HepG2 (cell line): Measurements from ENCODE around the gene CYP2S1. TPM values are rescaled to one million over a fixed set of nuclear protein-coding genes. Genes with fewer than 3 reads are reported as not detected.

Experiments
- AKAP8 ChIP-seq: sonication (generic); formaldehyde crosslinking; IDR thresholded peaks from 2 replicates; pipeline ENCODE4 v1.5.1; 2020; ENCODE audit warnings: mild to moderate bottlenecking, missing genetic modification reagents
- ARID2 ChIP-seq: sonication (generic); formaldehyde crosslinking; IDR thresholded peaks from 2 replicates; pipeline ENCODE4 v1.8.1; 2022; ENCODE audit warnings: mild to moderate bottlenecking, missing genetic modification reagents, borderline replicate concordance
- ASH2L ChIP-seq: fragments of 300-600, 200-600 bp; sonication (generic); IDR thresholded peaks from 2 replicates; pipeline ENCODE4 v1.7.0; 2017; ENCODE audit warnings: low read depth, mild to moderate bottlenecking, moderate library complexity, mixed read lengths, low read length; ENCODE audit not compliant: insufficient read length
- ATF6 ChIP-seq: sonication (generic); formaldehyde crosslinking; conservative IDR thresholded peaks from 2 replicates; pipeline ENCODE4 v1.4.0; 2020; ENCODE audit warnings: missing genetic modification reagents
- ELF3 ChIP-seq: IDR thresholded peaks from 2 replicates; pipeline ENCODE4 v1.6.1; 2016; ENCODE audit warnings: missing genetic modification reagents, missing compliant biosample characterization
- HDAC2 ChIP-seq: sonication (generic); formaldehyde crosslinking; IDR thresholded peaks from 2 replicates; pipeline ENCODE4 v1.4.0; 2020; ENCODE audit warnings: missing genetic modification reagents
- HMG20A ChIP-seq: IDR thresholded peaks from 2 replicates; pipeline ENCODE4 v1.6.1; 2016; ENCODE audit warnings: borderline replicate concordance
- KDM5A ChIP-seq: fragments of 200-600 bp; sonication (generic); IDR thresholded peaks from 2 replicates; pipeline ENCODE4 v1.7.0; 2018; ENCODE audit warnings: antibody characterized with exemption, mild to moderate bottlenecking, low read length, borderline replicate concordance
- MTA1 ChIP-seq: sonication (generic); formaldehyde crosslinking; IDR thresholded peaks from 2 replicates; pipeline ENCODE4 v1.4.0; 2020; ENCODE audit warnings: missing genetic modification reagents, mild to moderate bottlenecking, borderline replicate concordance
- PAX8 ChIP-seq: sonication (generic); formaldehyde crosslinking; IDR thresholded peaks from 2 replicates; pipeline ENCODE4 v1.8.0; 2022; ENCODE audit warnings: mild to moderate bottlenecking, missing genetic modification reagents, borderline replicate concordance
- POLR2AphosphoS5 ChIP-seq: IDR thresholded peaks from 2 replicates; pipeline ENCODE4 v1.6.1; 2012; ENCODE audit warnings: low read depth, low read length
- SIX4 ChIP-seq: sonication (generic); formaldehyde crosslinking; IDR thresholded peaks from 2 replicates; pipeline ENCODE4 v1.4.0; 2020; ENCODE audit warnings: missing genetic modification reagents
- SOX5 ChIP-seq: IDR thresholded peaks from 2 replicates; pipeline ENCODE4 v1.6.1; 2016; ENCODE audit warnings: borderline replicate concordance
- TCF7L2 ChIP-seq: IDR thresholded peaks from 2 replicates; pipeline ENCODE4 v1.6.1; 2011; ENCODE audit warnings: mild to moderate bottlenecking, low read depth, low read length, moderate library complexity
- TEAD3 ChIP-seq: optimal IDR thresholded peaks from 2 replicates; pipeline ENCODE3; 2016; ENCODE audit warnings: borderline replicate concordance
- THAP11 ChIP-seq: IDR thresholded peaks from 2 replicates; pipeline ENCODE4 v1.6.1; 2016; ENCODE audit warnings: missing biosample characterization, missing genetic modification reagents
- UBTF ChIP-seq: sonication (generic); formaldehyde crosslinking; IDR thresholded peaks from 2 replicates; pipeline ENCODE4 v1.4.0; 2020; ENCODE audit warnings: mild to moderate bottlenecking, missing genetic modification reagents
- YEATS2 ChIP-seq: sonication (generic); formaldehyde crosslinking; IDR thresholded peaks from 2 replicates; pipeline ENCODE4 v1.4.0; 2020; ENCODE audit warnings: missing genetic modification reagents, borderline replicate concordance
- ZBTB2 ChIP-seq: sonication (generic); formaldehyde crosslinking; IDR thresholded peaks from 2 replicates; pipeline ENCODE4 v1.8.0; 2022; ENCODE audit warnings: low read depth, missing genetic modification reagents
- ZMYM2 ChIP-seq: sonication (generic); formaldehyde crosslinking; IDR thresholded peaks from 2 replicates; pipeline ENCODE4 v1.8.0; 2022; ENCODE audit warnings: mild to moderate bottlenecking, missing genetic modification reagents
- ZNF24 ChIP-seq: fragments of 450-650 bp; IDR thresholded peaks from 2 replicates; pipeline ENCODE4 v1.6.1; 2017; ENCODE audit warnings: antibody characterized with exemption, mild to moderate bottlenecking
- ZNF362 ChIP-seq: sonication (generic); formaldehyde crosslinking; IDR thresholded peaks from 2 replicates; pipeline ENCODE4 v1.4.0; 2020; ENCODE audit warnings: missing genetic modification reagents, mild to moderate bottlenecking, borderline replicate concordance
- polyA plus RNA-seq, 8 experiments: library from polyadenylated mRNA; depleted of rRNA in 3 of 8; stranded (reverse) in 7 of 8; unstranded in 1 of 8; fragments of >200 nt; fragmentation: Illumina TruSeq in 4 of 8; extraction: Trizol in 4 of 8; gene quantifications; 2 replicates each; pipeline versions ENCODE4 v1.2.1 to v1.2.3, GENCODE V29; 2011 to 2016; ENCODE audit warnings: low read depth in 4 of 8, missing spikeins in 1 of 8, mixed read lengths in 1 of 8; ENCODE audit not compliant: insufficient read depth in 1 of 8
- total RNA-seq, 5 experiments: library from RNA; depleted of rRNA; stranded (reverse); fragments of >200 nt; fragmentation: Illumina TruSeq; extraction: Trizol; gene quantifications; 2 replicates each; pipeline ENCODE4 v1.2.3, GENCODE V29; 2016; ENCODE audit warnings: low read depth in 1 of 5

CYP2S1 gene
- total and polyA plus RNA-seq, 2 of the 13 experiments (the other 11 are each of a cell fraction or from before 2014, with no cell fraction given) = 0.09 to 2.1 TPM

- TF ChIP-seq ZNF24 (no peak), HDAC2 (CRISPR knock-in tag) (no peak), ELF3 (CRISPR knock-in tag) (peak; percentile 100), TEAD3 (CRISPR knock-in tag) (peak; percentile 89), UBTF (peak; percentile 34; the same call in 1 of the 2 replicates), YEATS2 (peak; percentile 44; the same call in 1 of the 2 replicates), ATF6 (CRISPR knock-in tag) (no peak), KDM5A (no peak; the same call in 1 of the 2 replicates), THAP11 (CRISPR knock-in tag) (0 out of 2 replicates have a peak, but pooled peaks have one; percentile 31), SIX4 (CRISPR knock-in tag) (peak; percentile 18; the same call in 1 of the 2 replicates), POLR2AphosphoS5 (peak; percentile 9; the same call in 1 of the 2 replicates), ZBTB2 (CRISPR knock-in tag) (no peak), ZNF362 (CRISPR knock-in tag) (peak; percentile 32; the same call in 1 of the 2 replicates), ZMYM2 (peak; percentile 36; the same call in 1 of the 2 replicates), HMG20A (CRISPR knock-in tag) (peak; percentile 9; the same call in 1 of the 2 replicates), PAX8 (no peak), ARID2 (CRISPR knock-in tag) (peak; percentile 75; the same call in 1 of the 2 replicates), AKAP8 (CRISPR knock-in tag) (no peak), MTA1 (CRISPR knock-in tag) (no peak), TCF7L2 (peak; percentile 40; the same call in 1 of the 2 replicates), SOX5 (CRISPR knock-in tag) (peak; percentile 54; the same call in 1 of the 2 replicates), ASH2L (peak; percentile 53)
Observed at GRCh38 chr19:41175801-41176777, 16.9 kb upstream of the CYP2S1 start (continued).
